K562 treated with DMSO at 1 percent for 48 hours (cell line): ENCODE data around the gene GRHL1. TPM values are rescaled to one million over a fixed set of nuclear protein-coding genes. Genes with fewer than 3 reads are reported as not detected.

ENCODE experiments used
- total RNA-seq: library from RNA; unstranded; fragments of 300-600 nt; gene quantifications from 2 replicates; pipeline ENCODE4 v1.2.3, GENCODE V29; 2022; ENCODE audit warnings: low replicate concordance; ENCODE audit errors: extremely low read depth

GRHL1 gene, protein sequence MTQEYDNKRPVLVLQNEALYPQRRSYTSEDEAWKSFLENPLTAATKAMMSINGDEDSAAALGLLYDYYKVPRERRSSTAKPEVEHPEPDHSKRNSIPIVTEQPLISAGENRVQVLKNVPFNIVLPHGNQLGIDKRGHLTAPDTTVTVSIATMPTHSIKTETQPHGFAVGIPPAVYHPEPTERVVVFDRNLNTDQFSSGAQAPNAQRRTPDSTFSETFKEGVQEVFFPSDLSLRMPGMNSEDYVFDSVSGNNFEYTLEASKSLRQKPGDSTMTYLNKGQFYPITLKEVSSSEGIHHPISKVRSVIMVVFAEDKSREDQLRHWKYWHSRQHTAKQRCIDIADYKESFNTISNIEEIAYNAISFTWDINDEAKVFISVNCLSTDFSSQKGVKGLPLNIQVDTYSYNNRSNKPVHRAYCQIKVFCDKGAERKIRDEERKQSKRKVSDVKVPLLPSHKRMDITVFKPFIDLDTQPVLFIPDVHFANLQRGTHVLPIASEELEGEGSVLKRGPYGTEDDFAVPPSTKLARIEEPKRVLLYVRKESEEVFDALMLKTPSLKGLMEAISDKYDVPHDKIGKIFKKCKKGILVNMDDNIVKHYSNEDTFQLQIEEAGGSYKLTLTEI
- total RNA-seq, result not detected in 2 replicates

DNA sequence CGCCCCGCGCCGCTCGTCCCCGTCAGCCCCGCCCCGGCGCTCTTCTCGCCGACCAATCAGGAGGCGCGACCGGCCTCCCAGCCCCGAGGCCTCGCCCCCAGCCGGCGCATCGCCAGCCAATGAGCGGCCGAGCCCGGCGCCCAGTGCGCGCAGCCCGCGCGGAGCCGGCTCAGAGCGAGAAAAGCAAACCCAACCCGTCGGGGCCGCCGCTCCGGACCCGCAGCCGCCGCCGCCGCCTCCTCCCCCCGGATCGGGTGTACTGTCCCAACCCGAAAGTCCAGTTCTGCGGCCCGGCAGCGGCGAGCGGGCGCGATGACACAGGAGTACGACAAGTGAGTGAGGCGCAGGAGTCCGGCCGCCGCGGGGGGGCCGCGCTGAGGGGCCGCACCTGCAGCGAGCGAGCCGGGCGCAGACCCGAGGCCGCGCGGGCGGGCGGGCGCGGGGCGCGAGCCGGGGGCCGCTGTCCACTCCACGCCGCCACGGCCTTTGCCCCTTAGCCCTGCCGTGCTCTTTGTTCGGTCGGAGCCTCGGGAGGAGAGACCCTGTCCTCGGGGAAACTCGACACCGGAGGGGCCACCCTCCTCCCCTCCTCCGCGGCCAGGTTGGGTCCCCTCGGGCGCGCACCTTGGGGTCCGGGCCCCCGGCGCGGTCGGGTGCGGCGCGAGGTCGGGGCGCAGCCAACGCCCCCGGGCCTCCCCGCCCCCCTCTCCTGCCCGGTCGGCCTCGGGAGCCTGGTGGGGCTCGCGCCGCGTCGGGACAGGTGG, at the start of gene GRHL1:
Gene GRHL1, plus strand, starts transcription at position 172 of the 764 bp plus-strand sequence. Its CDS starts 141 bp downstream, at position 313.

DNA sequence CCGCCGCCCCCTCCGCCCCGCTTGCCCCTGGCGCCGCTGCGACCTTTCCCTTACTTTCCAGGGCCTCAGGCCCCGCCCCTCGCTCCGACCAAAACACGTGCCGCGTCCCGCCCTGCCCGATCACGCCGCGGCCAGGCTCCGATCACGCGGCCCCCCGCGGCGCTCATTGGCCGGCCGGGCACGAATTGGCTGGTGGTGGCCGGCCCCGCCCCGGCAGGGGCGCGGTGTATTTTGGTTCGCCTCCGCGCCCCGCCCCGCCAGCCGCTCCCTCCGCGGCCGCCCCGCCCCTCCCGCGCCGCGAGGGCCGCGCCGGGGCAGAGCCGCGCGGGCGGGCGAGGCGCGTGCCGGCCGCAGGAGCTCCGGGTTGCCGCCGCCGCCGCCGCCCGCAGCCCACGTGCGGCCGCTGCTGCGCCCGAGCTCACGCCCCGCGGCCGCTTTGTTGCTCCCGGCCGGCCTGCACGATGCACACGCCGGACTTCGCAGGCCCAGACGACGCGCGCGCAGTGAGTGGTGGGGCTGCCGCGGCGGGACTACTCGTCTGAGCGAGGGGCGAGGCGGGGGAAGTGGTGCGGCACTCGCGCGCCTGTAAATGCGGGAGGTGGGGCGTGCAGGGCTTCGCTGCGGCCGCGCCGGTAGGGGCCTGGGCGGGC, 91.9 kb downstream of the GRHL1 start, which contains the start of gene KLF11:
Gene KLF11, plus strand, starts transcription at position 295 of the 650 bp plus-strand sequence. Its CDS starts 167 bp downstream, at position 462.

Other genes starting within 250 kb of the GRHL1 start
- gene TAF1B, start 108.2 kb upstream of the GRHL1 start, total RNA-seq, result not detected in 2 replicates
- gene KLF11, start 91.9 kb downstream of the GRHL1 start, total RNA-seq, result not detected in 2 replicates
- gene CYS1, start 128.7 kb downstream of the GRHL1 start, total RNA-seq, result not detected in 2 replicates
- 435 TPM in 1 of 2 replicates, not detected in the other for gene RRM2, start 171.0 kb downstream of the GRHL1 start, total RNA-seq